Left lobe of liver (tissue), 2 donors: ENCODE measurements around the gene TNFSF8. TPM values are rescaled to one million over a fixed set of nuclear protein-coding genes. Genes with fewer than 3 reads are reported as not detected.

ENCODE experiments used
- ATAC-seq: fragments of 200-7000 bp; cut with Tn5 transposase; one replicate; pipeline ENCODE4 v1.9.1; 2020; ENCODE audit warnings: mild to moderate bottlenecking, moderate library complexity
- DNase-seq: peaks from one replicate; pipeline ENCODE4 v3.0.0-alpha.2; 2020; ENCODE audit warnings: low spot score
- total RNA-seq: library from RNA; stranded (reverse); gene quantifications from one replicate; pipeline ENCODE4 v1.2.1, GENCODE V29; 2021
- donor health status: DM: no; HTN: no; CAD: no; lungs with moderate emphysema.
- donor health status: DM: no; HTN: yes; CAD: no.

Gene TNFSF8
- 0.33 TPM for total RNA-seq

- DNase-seq (no peak), ATAC-seq (peak; percentile 39)
These were observed at the start of gene TNFSF8 for GRCh38 chr9:114930056-114930812. Gene TNFSF8, minus strand, starts transcription at chr9:114930591. Its CDS starts 288 bp downstream, at chr9:114930303.

GRCh38 chr9:114973216-114973615 is 42.8 kb upstream of the TNFSF8 start:
- no peak for ATAC-seq
- DNase-seq, result no peak

- ATAC-seq (no peak), DNase-seq (no peak)
These were observed 42.2 kb upstream of the TNFSF8 start for GRCh38 chr9:114972510-114973136.

GRCh38 chr9:114969269-114969668 is 38.9 kb upstream of the TNFSF8 start:
- ATAC-seq, result no peak
- DNase-seq, result no peak

GRCh38 chr9:114968671-114969070 is 38.3 kb upstream of the TNFSF8 start:
- no peak for DNase-seq
- ATAC-seq, result no peak

- no peak for DNase-seq
- ATAC-seq, result no peak
These were observed 35.2 kb upstream of the TNFSF8 start for GRCh38 chr9:114965564-114965963.

- no peak for DNase-seq
- no peak for ATAC-seq
These were observed 32.4 kb upstream of the TNFSF8 start for GRCh38 chr9:114962809-114963208.

- DNase-seq, result no peak
- no peak for ATAC-seq
These were observed 29.9 kb upstream of the TNFSF8 start for GRCh38 chr9:114960276-114960675.

- ATAC-seq (no peak), DNase-seq (no peak)
These were observed 28.4 kb upstream of the TNFSF8 start for GRCh38 chr9:114958844-114959235.

GRCh38 chr9:114958021-114958843 is 27.8 kb upstream of the TNFSF8 start:
- DNase-seq, result no peak
- ATAC-seq, result peak; percentile 36

GRCh38 chr9:114957558-114957957 is 27.2 kb upstream of the TNFSF8 start:
- DNase-seq, result no peak
- no peak for ATAC-seq

- ATAC-seq (no peak), DNase-seq (no peak)
These were observed 24.7 kb upstream of the TNFSF8 start for GRCh38 chr9:114954956-114955582.

GRCh38 chr9:114953959-114954358 is 23.6 kb upstream of the TNFSF8 start:
- DNase-seq, result no peak
- peak; percentile 40 for ATAC-seq

GRCh38 chr9:114953046-114953445 is 22.7 kb upstream of the TNFSF8 start:
- DNase-seq (no peak), ATAC-seq (no peak)

GRCh38 chr9:114950761-114951160 is 20.4 kb upstream of the TNFSF8 start:
- DNase-seq, result no peak

GRCh38 chr9:114947058-114947457 is 16.7 kb upstream of the TNFSF8 start:
- DNase-seq (no peak), ATAC-seq (no peak)

More at GRCh38 chr9:114950761-114951160, 20.4 kb upstream of the TNFSF8 start:
- peak; percentile 87 for ATAC-seq

- ATAC-seq, result no peak
These were observed 15.4 kb upstream of the TNFSF8 start for GRCh38 chr9:114945616-114946412.

GRCh38 chr9:114941376-114941775 is 11.0 kb upstream of the TNFSF8 start:
- DNase-seq (no peak), ATAC-seq (no peak)

More at GRCh38 chr9:114945616-114946412, 15.4 kb upstream of the TNFSF8 start:
- DNase-seq, result no peak

- DNase-seq (no peak), ATAC-seq (no peak)
These were observed 8.5 kb upstream of the TNFSF8 start for GRCh38 chr9:114938687-114939575.
